CD4-positive, alpha-beta T cell treated with Interleukin-6 at 100 ng/mL for 8 hours (primary cell): ENCODE results near the gene IGF2BP3.
A peak's percentile ranks its signal among the peaks of the same experiment; 100 is the strongest.
"Not testable (repeated sequence)": the region's sequence is repeated elsewhere in the genome, so short reads cannot be mapped to it uniquely, and the experiment has no call there.

Experiments
- DNase-seq: peaks from one replicate; pipeline ENCODE4 v3.0.0-alpha.2; 2020; ENCODE audit warnings: mixed read lengths, low spot score

Gene IGF2BP3

DNA sequence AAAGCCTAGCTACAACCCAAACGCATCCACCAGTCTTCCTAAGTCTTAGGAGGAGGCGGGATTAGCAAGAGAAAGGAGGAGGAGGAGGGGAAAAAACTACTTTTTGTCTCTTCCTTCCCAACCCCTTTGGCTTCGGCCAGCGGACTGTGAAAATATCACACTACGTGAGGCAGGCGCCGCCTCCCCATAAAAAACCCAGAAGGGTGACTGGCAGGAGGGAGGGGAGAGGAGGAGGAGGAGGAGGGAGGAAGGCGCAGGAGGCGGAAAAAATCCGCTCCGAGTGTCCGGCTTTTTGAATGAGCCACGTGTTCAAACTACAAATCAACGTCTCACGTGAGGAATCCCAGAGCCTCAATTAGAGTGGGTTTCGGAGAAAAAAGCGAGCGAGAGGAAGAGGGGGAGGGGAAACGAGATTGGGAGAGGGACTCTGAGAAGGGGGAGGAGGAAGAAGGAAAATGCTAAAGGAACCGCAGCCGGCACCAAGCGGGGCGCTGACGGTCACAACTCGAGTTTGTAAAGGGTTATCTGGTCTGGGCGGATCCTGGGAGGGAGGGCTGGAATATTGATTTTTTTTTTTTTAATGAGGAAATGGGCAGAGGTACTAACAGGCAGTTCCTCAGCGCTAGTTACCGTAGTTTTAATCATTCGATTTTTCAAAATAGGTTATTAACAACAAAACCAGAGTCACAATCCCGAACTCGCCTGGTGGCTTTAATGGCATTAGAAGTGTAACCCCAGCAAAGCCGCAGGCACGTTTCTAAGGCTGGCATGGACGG is at the start of gene IGF2BP3:
IGF2BP3 (minus strand) TSS at position 162 of the 776 bp plus-strand sequence. CDS start 381 bp downstream, outside the sequence.
- no peak for DNase-seq

DNA sequence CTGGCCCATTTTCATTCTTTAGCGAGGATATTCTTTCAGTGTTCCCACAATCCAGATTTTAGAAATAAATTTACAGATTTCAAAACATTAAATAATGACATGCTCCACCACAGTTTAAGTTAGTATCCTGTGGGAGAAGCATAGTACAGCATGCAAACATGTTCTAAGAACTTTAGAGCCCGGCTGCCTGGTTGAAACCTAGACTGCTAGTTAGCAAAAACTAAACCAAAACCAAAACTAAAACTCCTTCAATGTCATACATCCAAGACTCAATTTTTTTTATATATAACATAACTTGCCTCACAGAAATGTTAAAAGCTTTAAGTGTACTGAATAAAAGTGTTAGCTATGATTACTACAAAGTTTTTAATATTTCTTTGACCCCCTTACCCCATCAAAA is 44.5 kb upstream of the IGF2BP3 start:
- no peak for DNase-seq

DNA sequence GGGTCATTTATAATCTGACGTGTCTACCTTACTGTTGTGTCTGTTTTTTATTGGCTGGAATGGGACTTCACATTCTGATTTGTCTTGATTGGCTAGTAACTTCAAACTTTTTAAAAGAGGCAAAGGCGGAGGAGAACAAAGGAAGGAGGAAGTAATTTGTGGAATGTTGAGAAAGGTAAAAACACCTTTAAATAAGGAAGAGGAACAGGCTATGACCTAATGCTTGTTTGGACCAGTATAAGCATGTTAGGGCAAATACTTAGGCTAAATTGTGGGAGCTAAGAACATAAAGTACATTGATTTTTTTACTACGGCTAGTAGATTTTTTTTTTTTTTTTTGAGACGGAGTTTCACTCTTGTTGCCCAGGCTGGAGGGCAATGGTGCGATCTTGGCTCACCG is 43.5 kb upstream of the IGF2BP3 start:
- not testable (repeated sequence) for DNase-seq

DNA sequence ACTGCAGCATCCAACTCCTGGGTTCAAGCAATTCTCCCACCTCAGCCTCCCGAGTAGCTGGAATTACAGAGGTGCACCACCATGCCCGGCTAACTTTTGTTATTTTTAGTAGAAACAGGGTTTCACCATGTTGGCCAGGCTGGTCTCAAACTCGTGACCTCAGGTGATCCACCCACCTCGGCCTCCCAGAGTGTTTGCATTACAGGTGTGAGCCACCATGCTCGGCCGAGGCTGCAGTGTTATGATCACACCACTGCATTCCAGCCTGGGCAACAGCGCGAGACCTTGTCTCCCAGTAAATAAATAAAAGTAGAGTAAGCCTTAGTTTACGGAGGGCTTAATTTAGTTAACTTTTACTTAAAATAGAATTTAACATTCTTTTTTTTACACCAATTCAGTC is 23.7 kb upstream of the IGF2BP3 start:
- DNase-seq = no peak

DNA sequence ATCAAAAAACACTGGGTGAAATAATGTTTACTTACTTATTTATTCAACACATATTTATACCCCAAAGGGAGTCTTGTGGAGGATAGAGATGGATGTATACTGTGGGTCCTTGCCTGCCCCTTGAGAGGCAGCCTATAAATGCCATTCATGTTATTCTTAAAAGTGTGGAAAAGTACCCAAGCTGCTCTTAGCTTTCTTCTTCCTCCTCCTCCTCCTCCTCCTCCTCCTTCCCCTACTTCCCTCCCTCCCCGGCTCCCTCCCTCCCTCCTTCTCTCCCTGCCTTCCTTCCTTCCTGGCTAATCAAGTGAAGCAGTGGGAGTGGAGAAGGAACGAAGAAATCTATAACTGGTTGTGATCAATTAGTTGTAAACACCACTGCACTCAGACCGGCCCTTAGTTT is 21.2 kb upstream of the IGF2BP3 start:
- DNase-seq = no peak

DNA sequence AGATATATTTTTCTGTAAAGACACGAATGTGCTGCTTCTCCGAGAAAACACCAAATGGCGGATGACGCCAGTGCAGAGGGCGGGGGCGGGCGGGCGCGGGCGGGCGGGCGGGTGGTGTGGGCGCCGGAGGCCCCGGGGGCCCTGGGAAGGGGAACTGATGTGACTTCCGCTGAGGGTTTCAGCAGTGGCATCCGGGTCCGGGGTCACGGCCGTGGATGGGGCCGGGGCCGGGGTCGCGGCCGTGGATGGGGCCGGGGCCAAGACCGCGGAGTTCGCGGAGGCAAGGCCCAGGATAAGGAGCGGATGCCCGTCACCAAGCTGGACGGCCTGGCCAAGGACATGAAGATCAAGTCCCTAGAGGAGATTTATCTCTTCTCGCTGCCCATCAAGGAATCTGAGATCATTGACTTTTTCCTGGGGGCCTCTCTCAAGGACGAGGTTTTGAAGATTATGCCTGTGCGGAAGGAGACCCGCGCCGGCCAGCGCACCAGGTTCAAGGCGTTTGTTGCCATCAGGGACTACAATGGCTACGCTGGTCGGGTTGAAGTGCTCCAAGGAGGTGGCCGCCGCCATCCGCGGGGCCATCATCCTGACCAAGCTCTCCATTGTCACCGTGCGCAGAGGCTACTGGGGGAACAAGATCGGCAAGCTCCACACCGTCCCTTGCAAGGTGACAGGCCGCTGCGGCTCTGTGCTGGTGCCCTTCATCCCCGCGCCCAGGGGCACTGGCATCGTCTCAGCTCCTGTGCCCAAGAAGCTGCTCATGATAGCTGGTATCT is 20.3 kb upstream of the IGF2BP3 start:
- DNase-seq = peak; percentile 59

DNA sequence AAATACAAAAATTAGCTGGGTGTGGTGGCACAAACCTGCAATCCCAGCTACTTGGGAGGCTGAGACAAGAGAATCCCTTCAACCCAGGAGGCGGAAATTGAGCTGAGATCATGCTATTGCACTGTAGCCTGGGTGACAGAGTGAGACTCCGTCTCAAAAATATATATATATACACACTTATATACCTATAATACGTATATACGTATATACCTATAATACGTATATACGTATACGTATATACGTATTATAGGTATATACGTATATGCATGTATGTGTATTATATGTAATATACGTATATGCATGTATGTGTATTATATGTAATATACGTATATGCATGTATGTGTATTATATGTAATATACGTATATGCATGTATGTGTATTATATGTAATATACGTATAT is 18.4 kb upstream of the IGF2BP3 start:
- not testable (repeated sequence) for DNase-seq

DNA sequence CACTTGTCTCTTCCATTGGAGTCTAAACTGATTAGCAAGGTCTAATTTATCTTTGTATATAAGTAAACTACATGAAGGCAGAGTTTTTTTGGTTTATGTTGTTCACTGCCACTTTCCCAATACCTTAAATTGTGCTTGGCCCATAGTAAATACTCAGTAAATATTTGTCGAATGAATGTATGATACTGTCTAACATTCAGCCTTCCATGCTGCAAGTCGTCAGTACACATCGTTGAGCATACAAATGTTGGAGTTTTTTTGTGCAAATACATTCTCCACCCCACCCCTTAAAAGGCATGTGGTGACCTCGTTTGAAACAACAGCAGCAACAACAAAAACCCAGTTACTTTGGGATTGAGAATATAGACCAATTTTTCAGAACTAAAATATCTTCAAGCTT is 17.4 kb upstream of the IGF2BP3 start:
- DNase-seq = no peak

DNA sequence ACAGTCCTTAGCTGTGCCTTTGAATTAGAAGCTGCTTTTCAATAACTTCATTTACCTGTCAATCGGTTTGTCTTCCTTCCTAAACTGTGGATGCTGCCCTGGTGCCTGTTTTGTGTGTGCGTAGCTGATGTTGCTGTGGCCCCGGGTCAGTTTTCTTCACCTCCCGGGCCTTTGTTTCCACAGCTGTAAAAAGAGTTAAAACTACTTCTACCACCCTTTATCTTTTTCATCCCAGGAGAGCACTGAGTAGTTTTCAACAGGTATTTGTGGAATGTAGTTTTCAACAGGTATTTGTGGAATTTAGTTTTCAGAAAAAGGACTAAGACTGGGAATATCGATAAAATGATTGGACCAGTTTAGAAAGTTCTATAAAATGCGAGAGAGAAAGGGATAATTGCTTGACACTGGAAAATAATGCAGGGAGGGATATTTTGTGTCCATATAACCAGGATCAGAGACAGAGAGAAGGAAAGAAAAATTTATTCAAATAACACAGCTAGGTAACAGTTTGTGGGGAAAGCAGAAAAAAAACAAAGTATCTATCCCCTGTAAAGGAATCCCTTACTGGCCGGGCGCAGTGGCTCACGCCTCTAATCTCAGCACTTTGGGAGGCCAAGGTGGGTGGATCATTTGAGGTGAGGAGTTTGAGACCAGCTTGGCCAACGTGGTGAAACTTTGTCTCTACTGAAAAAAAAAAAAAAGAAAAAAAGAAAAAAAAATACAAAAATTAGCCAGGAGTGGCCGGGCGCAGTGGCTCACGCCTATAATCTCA is 15.9 kb upstream of the IGF2BP3 start:
- DNase-seq = no peak

DNA sequence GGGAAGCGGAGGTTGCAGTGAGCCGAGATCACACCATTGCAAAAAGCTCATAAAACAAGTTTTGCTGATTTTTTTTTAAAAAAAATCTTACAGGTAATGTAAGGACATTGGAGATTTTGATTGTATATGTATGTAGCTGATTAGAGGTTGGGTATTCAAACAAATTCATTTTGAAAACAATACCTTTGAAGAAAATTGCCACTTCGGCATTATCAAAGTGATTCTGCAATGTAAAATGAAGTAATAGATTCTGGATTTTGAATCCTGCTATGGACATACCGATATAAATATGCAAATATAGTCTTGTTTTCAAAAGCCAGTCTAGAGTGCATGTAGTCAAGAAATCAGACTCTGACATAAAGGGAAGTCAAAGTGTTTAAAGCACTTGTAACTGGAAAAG is 12.4 kb upstream of the IGF2BP3 start:
- no peak for DNase-seq

DNA sequence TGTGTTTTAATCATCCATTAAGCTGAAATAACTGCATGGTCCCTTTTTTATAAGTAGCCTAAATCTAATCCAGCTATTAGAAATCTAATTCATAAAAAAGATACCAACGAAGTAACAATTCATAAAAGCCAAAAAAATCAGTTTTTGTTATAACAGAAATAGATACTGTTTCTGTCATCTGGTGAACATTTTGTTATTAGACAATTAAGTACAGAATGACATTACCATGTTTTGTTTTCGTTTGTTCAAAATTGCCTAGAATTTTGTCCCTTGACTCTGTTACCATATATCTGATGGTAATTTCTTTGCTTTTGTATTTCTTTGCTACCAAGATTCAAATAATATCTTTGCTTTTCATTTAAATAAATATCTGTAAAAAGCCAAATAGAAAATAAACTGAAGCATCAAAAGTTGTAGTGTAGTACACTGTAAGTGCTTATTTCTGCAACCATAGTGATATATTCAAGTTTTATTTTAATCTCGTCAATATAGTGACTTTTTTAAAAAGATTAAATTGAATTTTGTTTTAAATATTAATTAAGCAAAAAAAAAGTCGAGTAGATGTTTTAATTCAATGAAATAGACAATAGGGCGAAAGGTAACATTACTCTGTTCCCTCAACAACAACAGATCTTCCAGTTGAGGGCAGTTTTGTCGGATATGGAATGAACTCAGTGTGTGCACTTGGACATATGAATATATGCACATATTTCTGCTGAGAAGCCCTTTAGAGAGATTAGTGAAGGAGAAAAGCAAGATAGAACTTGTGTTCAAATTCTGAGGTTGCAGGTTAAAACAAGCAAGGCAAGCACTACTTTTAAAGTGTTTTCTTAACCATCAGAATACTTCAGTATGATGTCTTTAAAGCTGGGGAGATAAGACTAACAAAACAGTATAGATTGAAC is 7.9 kb upstream of the IGF2BP3 start:
- DNase-seq = no peak

DNA sequence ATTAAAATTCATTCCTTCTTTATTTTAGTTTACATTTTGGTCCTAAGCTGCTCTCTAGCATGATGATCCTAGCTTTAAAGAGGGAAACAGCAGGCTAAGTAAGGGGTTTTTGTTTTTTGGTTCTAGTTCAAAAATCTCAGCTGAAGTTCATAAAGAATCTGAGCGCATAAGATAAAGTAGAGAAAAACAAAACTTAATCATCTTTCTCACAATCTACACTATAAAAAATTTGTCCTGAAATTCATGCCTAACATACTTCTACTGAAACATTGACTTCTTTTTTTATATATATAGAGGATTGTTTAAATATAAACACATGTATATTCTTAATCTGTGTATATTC is 6.8 kb upstream of the IGF2BP3 start:
- DNase-seq = no peak

DNA sequence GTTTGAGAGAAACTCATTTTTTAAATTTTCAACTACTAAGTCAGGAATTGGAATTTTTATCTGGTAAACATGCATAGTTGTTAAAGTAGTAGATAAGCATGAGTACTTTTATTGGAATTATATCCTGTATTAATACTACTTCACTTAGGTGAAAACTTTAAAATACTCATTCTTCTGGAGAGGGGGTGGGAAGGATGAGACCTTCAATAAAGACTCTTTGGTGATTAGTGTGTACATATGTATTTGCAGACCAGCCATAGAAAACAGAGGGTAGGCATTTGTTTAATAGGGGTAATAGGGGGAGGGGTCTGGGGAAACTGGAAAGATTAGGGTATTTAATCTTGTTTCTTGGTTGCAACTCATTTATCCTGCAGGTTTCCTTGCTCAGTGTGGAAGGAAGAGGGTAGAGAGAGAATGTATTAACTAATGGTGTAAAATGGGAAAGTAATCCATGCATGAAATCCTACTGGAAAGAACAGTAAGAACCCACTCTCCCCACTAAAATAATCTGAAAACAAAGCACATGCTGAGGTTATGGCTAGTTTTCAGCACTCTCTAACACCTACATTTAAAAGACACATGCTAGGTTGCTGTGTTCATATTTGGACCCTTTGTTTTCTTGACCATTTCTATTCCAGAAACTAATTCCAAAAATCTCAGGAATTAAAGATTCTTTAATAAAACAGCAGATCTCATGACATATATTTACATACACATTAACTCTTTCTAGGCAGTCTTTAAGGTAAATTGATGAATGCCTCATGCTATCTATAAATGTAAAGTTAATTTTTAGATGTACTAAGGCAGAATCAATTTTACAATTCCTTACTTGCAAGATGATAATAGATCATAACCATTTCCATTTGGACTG is 6.2 kb upstream of the IGF2BP3 start:
- DNase-seq = no peak

DNA sequence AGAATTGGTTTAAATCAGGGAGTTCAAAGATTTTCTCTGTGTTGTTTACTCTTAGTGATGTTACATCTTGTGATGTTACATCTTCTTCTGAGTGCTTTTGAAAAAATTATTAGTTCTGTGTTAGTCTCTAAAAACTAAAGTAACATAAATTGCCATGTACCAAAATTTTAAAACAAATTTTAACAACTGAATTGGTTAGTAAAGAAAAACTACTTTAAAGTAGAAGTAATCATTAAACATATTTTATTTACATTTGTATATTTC is 5.2 kb upstream of the IGF2BP3 start:
- no peak for DNase-seq

DNA sequence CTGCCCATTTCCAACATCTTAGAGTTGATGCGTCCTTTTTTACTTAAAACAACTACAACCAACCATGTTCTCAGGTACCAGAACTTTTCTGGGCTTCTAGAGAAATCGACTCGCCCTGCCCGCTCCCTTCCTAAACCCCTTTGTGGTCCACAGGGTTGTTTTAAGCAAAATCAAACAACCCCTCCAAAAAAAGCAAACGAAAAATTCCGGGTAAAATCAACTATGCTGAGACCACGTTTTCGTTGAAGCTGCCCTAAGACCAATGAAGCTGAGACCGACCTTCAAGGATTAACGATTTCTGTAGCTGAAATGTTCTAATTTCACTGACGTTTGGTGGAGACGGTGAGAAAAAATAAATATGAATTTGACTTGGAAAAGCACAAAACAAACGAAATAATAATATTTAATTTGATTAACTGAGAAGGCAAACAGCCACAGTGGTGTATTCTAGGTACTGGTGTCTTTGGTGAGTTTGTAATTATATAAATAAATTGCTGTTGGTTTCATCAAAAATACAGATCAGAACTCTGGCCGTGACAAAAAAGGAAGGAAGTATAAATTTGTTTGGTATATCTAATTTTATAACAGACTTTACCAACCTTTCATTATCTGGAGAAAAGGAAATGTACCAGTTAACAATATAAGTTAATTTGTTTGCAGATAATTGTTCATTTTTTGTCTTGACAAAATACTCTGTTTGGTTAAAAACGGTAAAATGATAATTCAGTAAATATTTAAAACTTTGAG is 4.7 kb upstream of the IGF2BP3 start:
- DNase-seq = no peak

DNA sequence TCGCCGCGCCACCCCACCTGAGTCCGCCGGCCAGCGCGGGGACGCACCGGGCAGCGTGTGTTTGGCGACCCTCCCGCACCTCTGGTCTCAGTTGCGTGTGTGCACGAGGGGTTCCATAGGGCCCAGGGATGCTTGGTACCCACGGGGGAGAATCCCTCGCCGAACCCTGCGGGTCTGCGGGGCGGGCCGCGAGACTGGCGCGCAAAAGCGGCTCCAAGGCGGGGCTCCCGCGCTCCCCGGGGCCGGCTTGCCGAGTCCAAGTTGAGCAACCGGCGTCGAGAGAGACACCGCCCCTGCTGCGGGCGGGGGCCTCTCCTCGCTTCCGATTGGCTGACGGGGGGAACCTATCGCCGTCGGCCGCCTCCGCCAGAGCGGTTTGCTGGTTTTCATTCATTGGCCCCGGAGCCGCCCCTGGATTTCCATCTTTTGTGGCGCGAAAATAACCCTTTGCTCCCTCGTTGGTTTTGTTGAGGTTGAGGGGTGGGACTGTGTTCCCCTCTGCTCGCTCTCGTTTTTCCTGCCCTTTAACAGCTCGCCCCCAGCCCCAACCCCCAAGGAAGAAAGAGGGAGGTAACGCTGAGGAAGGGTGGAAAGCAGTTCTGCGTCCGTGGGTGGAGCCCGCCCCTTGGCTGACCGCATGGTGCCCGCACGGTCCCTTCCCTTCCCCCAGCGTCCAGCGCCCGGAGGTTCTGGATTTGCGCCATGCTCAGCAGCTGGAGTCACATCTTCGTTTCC is 4.0 kb upstream of the IGF2BP3 start:
- peak; percentile 24 for DNase-seq

DNA sequence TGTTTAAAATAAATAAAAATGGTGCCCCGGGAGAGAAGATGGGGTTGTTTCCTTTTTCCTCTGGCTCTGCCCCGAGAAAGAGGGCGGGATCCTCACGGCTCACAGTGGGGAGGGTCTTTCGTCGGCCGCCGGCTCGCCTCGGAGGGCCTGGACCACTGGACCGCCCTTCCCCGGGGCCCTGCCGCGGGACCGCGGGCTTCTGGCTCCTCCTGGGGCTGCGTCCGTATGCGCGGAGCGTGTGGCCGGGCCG is 3.5 kb upstream of the IGF2BP3 start:
- DNase-seq = no peak

DNA sequence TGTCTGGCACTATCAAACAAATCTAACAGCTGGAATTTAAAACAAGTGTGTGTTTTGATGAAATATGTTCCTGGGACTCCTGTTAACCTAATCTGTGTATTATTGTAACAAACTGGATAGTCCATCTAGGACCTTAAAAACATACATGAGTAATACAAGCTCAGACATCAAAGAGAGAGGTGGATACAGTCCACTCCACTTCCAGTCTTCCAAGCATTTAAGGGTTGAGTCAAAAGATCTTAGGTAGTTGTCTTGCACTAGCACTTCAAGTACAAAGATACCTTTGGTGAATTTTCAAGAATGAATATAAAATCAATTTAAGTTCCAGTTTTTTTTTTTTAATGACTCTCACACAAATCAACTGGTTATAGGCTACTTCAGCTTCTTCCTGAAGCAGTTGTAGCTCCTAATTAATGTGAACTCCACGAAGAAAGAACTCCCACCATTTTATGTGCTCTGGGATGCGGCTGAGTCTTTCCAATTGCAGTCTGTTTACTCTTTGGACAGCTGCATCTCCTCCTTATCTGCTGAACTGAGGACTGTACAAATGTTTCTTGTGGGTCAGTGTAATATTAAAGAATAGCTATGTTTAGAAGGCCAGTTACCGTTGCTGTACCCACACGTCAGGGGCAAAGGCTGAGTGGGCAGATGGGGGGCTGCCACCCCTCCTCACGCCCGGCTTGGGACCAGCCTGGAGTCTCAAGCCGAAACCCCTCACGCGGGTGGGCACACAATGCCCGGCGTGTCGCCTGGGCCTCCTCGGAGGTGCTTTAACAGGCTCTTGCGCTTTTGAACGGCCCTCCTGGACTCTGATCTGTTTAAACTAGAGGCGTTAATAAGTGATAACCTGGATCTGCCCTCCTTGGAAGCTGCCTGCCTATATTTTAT is 2.9 kb upstream of the IGF2BP3 start:
- DNase-seq = no peak

DNA sequence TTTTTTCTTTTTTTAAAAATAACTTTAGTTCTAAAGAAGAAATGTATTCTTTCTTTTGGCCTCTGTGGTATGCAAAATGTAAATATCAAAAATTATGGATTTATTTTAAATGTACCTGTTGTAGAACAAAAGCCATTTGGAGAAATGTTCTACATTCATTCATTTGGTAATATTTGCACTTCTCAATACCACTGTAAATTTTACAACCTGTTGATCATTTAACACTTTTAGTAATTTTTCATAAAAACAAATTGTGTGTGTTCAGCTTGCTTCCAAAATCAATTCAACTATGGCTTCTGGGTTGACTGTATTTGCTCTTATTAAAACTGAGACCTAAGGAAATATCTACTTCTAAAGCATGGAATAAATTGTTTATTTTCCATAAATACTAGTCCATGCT is 2.3 kb upstream of the IGF2BP3 start:
- no peak for DNase-seq
